HG03520 (cell line): ENCODE results near the gene HRG.

Experiments used
- ATAC-seq: cut with Tn5 transposase; IDR thresholded peaks from one replicate; pipeline ENCODE4 v1.9.1; 2021; ENCODE audit warnings: mild to moderate bottlenecking, moderate library complexity; ENCODE audit not compliant: unreplicated experiment

Gene HRG

GRCh38 chr3:186719945-186720739 is 54.3 kb downstream of the HRG start:
- no peak for ATAC-seq

GRCh38 chr3:186722457-186722856 is 56.6 kb downstream of the HRG start:
- no peak for ATAC-seq

DNA sequence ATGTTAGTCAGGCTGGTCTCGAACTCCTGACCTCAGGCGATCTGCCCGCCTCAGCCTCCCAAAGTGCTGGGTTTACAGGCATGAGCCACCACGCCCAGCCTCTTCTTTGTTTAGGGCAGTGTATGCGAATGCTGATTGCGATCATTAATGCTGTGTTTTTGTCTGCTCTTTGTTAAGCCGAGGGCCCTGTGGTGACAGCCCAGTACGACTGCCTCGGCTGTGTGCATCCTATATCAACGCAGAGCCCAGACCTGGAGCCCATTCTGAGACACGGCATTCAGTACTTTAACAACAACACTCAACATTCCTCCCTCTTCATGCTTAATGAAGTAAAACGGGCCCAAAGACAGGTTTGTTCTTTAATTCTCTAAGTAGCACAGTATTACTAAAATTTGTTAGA is 59.1 kb downstream of the HRG start:
- ATAC-seq: no peak
